Measurements from ENCODE around the gene ATG9A.

DNA sequence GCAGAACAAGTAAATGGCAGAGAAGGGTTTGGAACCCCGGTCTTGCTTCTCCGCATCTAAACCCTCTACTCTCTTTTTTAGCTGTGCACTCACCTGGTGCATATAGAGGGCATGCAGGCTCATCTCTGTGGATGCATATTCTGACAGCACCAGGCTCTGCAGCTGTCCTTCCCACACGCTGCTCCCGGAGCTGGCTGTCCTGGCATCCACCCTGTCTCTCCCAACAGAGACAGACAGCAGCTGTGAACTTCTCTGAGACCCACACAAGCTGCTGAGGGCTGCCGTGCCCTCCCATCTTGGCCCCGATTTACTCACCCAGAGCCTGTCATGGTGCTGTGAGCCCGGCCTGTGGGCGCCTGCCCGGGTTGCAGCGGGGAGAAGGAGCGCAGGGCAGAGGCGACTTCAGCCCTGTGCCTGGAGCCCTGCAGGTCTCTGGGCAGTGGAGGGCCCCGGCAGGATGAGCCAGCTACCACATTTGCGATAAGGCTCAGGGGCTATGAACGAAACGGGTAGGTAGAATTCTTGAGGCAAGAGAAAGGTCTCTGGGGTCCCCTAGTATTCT lies 7.4 kb downstream of the ATG9A start:
- no peak for TF ChIP-seq POLR2A (IDR thresholded peaks at IDR 0.05)
- TF ChIP-seq CTCF (IDR thresholded peaks at IDR 0.05) = no peak
- no peak for TF ChIP-seq EP300 (IDR thresholded peaks at IDR 0.05)
